Activated CD4-positive, CD25-positive, alpha-beta regulatory T cell (primary cell): ENCODE results near the gene BAZ1B.
"Not testable (repeated sequence)": the region's sequence is repeated elsewhere in the genome, so short reads cannot be mapped to it uniquely, and the experiment has no call there.

Experiments used
- DNase-seq, 4 experiments: peaks; one replicate each; lab custom pipeline; 2025; lab: John Stamatoyannopoulos, UW

Gene BAZ1B

DNA sequence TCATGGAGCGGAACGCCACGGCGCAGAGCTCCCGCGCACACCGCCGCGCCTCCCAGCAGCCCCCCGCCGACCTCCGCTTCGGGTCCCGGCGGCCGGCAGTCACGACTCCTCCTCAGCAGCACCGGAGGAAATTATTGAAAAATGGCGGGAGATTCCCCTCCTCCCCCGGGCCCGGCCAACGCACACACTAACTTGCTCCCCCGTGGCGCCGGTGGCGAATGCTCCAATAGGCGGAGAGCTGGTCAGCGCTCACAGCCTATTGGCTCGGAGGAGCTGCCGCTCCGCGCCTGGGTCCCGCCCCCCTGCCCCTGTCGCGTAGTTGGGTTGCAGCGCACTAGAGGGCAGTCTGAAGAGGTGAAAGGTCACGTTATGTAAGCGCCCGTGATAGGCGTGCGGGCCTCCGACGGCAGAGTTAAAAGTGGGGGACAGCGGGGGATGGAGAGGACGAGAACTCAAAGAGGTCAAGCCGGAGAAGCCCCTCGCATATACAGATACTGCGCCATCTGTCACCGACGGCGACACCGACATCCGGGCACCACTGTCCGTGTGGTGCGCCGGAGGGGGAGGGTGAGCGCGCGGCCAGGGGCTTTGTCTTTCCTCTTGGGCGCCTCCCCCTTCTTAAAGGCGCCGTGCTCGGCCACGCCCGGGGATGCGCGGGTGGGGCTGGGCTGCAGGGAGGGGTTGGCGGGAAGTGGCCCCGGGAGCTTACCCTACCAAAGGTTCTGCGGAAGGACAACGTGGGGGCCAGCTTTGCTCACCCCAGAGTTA is at the start of gene BAZ1B:
Gene BAZ1B, minus strand, starts transcription at position 189 of the 768 bp plus-strand sequence. CDS start 360 bp downstream, outside the sequence.
- peak; percentile 90 to 95 (median 91) for DNase-seq

DNA sequence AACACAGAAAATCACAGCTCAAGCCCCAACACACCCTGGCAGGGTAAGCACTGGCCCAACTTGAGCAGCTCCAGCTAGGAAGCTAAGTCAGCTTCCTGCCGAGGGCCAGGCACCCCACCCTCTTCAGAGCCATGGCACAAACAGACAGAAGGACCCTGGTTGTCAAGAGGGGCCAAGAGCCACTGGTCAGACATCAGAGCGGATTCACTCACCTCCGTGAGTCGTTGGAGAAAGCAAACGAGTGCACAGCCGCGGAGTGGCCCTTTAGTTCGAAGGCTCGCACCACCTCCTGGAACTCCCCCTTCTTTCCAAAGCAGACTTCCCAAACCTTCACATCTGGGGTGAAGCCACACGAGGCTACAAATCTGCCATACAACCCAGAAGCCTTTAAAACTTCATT is 48.9 kb upstream of the BAZ1B start:
- DNase-seq: no peak

DNA sequence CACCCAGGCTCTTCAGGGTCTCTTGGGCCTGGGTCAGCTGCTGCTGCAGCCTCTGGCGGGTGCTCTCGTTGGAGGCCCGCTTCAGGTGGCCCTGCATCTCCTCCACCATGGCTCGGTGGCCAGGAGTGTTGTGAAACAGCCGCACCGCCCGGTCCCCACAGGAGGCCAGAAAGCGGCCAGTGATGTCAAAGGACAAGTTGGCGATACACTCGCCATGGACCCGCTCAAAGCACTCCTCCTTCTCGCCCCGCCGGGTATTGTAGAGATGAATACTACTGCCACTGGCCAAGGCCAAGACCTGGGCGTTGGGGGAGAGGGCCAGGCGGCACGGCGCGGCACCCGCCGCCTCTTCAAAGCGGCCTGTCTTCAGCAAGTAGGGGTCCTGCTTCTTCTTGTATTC is 48.4 kb upstream of the BAZ1B start:
- no peak for DNase-seq

- no peak for DNase-seq
These were observed 47.0 kb upstream of the BAZ1B start for GRCh38 chr7:73569042-73569608.

- DNase-seq: no peak
These were observed 46.0 kb upstream of the BAZ1B start for GRCh38 chr7:73567846-73568685.

DNA sequence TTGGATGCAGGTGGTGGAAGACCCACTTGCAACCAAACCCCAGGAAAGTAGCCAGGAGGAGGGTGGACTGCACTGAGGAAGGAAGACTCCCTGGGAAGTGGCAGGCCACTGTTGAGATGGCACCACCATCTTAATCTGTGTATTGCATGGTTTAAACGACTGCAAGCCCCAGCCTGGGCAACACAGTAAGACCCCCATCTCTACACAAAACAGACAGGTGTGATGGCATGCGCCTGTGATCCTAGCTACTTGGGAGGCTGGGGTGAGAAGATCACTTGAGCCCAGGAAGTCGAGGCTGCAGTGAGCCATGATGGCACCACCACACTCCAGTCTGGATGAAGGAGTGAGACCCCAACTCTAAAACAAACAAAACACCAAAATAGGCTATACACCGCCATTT is 45.0 kb upstream of the BAZ1B start:
- DNase-seq: no peak

- not testable (repeated sequence) for DNase-seq
These were observed 44.3 kb upstream of the BAZ1B start for GRCh38 chr7:73566431-73566830.

- no peak for DNase-seq
These were observed 43.7 kb upstream of the BAZ1B start for GRCh38 chr7:73565675-73566340.

DNA sequence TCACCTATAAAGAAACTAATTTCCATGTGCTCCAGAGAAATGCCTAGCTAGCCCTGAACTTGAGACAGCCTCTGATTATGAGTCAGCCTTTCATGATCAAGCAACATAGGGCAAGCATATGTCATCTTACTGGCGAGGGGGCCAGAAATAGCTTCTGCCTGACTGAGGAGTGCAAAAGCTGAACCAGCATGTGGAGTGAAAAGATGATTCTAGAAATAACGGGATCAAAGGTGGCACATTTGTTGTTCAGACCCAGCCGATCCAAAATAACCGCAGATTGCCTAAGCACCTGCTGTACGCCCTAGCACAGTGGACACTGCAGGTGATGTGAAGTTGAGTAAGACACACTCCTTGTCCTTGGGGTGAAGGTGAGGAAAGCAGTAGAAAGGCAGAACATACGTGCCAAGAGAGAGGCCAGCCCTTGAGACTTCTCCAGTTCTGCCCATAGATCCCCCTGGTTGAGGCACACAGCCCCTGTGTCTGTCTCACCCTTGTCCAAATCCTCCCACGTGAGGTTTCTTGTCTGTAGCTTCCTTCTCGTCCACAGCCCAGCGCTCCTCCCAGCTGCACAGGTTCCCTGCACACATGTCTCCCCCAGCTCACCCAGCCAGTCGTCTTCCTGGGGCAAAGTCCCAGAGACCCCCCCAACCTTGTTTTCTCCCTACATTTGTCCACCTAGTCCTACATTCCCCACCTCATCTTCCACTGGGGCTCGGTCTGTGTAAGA is 38.2 kb upstream of the BAZ1B start:
- no peak for DNase-seq

DNA sequence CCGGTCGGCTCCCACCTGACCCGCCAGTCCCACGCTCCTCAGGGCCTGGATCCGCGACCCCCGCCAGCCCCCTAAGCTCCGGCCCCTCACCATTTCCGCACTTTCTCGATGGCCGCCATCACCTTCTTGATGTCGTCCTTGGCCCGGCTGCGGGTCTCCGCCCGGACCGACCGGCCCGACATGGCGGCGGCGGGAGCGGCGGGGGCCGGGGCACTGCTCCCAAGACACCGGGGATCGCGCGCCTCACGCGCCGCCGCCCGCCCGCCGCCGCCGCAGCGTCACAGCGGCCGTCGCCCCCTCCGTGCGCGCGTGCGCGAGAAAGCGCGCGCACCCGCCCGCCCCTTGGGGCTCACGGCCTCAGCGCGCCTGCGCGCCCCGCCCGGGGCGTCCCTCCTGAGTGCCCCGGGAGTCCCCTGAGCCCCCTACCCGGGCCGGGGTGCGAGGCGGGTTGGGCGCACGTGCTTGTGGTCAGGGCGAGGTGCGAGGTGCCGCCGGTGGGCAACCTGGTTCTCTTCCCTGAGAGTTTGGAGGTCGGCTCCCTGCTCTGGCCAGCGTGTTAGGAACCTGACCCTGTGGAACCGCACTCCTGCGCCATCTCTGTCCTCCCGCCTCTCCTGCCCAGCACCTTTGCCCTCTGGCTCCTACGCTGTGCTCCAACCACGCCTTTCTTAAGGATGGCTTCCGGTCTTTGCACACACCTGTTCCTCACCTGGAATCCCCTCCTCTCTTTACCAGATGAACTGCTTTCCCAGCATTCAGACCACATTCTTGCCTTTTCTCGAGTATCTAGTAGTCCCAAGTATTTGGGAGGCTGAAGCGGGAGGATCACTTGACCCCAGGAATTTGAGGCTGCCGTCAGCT is 35.5 kb upstream of the BAZ1B start, which contains the start of gene BCL7B:
Gene BCL7B, minus strand, starts transcription at position 294 of the 861 bp plus-strand sequence. Its CDS starts 112 bp downstream, at position 182.
- peak; percentile 51 to 69 (median 58) for DNase-seq

DNA sequence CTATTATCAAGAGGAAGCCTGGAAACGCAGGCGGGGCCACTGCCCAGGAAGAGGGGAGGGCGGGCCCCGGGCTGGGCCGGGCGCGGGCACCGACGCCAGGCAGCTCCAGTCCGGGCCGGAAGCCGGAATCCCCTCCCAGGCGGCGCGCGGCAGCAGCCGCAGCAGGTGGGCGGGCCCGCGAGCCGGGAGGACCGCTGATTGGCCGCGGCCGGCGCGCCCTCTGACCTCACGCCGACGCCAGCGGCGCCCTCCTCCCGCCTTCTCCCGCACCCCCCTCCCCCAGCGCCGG is 35.0 kb upstream of the BAZ1B start:
- DNase-seq: peak; percentile 71 to 90 (median 80)

DNA sequence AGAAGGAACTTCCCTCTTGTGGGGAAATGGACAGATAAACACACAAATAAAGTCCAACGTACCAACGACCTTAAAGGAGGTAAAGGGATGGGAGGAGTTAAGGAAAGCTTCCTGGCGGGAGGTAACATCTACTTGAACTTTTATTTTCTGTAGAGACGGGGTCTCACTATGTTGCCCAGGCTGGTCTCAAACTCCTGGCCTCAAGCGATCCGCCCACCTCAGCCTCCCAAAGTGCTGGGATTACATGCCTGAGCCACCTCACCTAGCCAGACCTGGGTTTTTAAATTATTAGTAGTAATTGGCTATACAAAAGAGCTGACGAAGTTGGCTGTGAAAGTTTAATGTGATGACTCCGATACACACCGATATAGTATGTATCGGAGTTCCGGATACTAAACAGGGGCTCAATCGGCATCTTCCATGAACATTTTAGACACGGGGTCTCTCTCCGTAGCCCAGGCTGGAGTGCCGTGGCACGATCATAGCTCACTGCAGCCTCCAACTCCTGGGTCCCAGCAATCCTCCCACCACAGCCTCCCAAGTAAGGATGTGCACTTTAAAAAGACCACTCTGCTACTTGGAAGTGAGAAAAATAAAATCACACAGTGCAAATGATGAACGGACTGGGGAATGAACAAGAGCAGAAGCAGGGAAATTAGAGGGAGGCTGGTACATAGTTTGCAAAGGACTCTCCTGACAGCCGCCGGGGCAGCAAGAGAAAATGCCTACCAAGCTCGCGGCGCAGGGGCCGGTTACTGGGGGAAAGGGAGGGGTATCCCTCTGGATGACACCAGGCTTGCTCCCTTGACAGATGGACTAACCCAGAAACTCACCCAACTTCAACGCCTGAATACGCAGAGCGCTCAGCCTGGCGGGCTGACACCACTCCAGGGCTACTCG is 34.4 kb upstream of the BAZ1B start:
- no peak for DNase-seq

GRCh38 chr7:73555411-73555982 is 33.4 kb upstream of the BAZ1B start:
- no peak for DNase-seq

DNA sequence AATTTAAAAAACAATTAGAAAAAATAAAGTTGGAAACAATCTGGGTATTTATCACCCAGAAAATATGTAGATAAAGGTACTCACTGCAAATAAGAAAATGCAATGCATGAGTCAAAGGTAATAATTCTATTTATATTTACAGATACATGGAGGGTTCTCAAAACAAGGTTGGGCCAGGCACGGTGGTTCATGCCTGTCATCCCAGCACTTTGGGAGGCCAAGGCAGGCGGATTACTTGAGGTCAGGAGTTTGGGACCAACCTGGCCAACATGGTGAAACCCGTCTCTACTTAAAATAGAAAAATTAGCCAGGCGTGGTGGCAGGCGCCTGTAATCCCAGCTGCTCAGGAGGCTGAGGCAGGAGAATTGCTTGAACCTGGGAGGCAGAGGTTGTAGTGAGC is 28.0 kb upstream of the BAZ1B start:
- not testable (repeated sequence) for DNase-seq

DNA sequence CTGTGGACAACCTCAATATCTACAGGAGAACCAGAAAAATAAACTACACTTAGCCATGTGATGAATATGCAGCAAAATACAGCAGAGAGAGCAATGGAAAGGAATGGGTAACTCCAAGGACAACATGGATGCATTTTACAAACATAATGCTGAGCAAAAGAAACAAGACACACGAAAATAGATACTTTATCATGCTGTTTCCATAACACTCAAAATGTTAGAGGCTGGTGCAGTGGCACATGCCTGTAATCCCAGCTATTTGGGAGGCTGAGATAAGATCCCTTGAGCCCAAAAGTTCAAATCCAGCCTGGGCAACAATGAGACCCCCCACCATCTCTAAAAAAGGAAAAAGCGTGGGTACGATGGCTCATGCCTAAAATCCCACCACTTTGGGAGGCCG is 27.1 kb upstream of the BAZ1B start:
- DNase-seq: no peak

GRCh38 chr7:73547841-73548240 is 25.7 kb upstream of the BAZ1B start:
- no peak for DNase-seq

- no peak for DNase-seq
These were observed 22.6 kb upstream of the BAZ1B start for GRCh38 chr7:73544678-73545077.

DNA sequence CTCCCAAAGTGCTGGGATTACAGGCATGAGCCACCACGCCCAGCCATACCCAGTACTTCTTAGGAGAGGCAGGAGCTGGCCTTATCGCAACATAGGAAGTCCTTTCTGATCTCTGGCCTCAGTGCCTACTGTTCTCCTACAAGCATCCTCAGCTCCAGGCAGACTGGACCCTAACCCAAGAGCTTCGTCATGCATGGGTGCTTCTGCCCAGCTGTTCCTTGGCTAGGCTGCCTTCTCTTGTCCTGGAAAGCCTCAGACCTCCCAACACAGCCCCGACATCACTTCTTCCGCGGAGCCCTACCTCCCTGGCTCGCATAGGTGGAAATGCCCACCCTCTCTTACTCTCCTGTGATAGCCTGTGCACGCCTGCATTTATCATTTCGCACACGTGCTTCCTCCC is 19.6 kb upstream of the BAZ1B start:
- DNase-seq: no peak

DNA sequence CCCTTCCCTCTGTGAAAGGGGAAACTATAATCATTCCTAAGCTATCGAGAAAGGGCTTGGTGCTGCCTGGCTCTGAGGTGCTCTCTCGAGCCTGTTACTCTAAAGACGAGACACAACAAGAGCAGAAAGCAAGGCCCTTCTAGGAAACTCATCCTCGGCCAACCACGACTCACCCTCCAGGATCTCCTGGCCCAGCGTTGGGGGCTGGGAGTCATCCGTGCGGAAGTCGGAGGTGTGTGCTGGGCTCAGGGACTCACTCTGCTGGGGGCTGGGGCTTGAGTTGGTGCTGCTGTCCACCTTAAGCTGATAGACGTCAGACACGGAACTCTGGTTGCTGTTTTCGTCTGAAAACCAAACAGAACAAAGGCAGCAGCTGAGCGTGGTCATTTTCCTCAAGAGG is 17.6 kb upstream of the BAZ1B start:
- no peak for DNase-seq
